Mammary epithelial cell (primary cell): ENCODE data around the gene PLEKHA7.

Experiments used
- EZH2 ChIP-seq: IDR thresholded peaks from 2 replicates; pipeline ENCODE4 v1.6.1; 2012; ENCODE audit warnings: low read length, inconsistent platforms, borderline replicate concordance
- TF ChIP-seq, protein P1 (sequence below), 2 donors: IDR thresholded peaks in 1 of 2; conservative IDR thresholded peaks in 1 of 2; 2 replicates each; pipeline ENCODE4 v1.5.1; 2011 to 2012; ENCODE audit warnings: inconsistent platforms in 2 of 2, low read length in 2 of 2, mild to moderate bottlenecking in 2 of 2, control low read depth in 1 of 2, low read depth in 1 of 2; ENCODE audit not compliant: insufficient read depth in 1 of 2; ENCODE audit errors: extremely low read depth in 1 of 2

DNA sequence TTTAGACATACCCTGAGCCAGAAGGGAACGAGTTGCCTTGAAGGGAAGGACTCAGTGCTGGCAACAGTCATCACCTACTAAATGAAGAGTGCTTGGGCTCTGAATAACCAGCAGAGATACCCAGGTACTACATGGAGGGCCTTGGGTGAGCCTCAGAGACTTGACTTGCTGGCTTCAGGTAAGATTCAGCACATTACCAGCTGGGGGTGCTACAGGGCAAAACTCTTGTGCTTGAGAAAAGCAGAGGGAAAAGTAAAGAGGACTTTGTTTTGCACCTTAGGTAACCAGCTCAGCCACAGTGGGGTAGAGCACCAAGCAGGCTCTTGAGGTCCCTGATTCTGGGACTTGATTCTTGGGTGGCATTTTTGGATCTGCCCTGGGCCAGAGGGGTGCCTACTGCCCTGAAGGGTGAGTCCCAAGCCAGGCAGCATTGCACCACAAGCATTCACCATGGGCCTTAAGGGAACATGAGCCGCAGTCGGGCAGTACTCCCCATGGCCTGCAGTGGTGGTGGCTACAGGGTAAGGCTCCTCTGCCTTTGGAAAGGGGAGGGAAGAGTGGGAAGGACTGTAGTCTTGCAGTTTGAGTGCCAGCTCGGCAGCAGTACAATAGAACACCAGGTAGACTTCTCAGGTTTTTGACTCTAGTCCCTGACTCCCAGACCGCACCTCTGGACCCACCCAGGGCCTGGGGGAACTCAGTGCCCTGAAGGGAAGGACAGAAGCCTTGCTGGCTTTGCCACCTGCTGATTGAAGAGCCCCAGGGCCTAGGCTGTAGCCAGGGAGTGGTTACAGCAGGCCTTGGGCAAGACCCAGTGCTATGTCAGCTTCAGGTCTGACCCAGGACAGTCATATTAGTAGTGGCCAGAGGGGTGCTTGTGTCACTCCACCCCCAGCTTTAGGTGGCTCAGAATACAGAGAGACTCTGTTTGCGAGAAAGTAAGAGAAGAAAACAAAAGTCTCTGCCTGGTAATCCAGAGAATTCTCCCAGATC, 22.7 kb upstream of the PLEKHA7 start:
- TF ChIP-seq, protein P1, sequence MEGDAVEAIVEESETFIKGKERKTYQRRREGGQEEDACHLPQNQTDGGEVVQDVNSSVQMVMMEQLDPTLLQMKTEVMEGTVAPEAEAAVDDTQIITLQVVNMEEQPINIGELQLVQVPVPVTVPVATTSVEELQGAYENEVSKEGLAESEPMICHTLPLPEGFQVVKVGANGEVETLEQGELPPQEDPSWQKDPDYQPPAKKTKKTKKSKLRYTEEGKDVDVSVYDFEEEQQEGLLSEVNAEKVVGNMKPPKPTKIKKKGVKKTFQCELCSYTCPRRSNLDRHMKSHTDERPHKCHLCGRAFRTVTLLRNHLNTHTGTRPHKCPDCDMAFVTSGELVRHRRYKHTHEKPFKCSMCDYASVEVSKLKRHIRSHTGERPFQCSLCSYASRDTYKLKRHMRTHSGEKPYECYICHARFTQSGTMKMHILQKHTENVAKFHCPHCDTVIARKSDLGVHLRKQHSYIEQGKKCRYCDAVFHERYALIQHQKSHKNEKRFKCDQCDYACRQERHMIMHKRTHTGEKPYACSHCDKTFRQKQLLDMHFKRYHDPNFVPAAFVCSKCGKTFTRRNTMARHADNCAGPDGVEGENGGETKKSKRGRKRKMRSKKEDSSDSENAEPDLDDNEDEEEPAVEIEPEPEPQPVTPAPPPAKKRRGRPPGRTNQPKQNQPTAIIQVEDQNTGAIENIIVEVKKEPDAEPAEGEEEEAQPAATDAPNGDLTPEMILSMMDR (conservative IDR thresholded peaks at IDR 0.05 in 1 of 2, IDR thresholded peaks at IDR 0.05 in 1 of 2; ENCODE audit: extremely low read depth in 1 of 2, insufficient read depth in 1 of 2, low read depth in 1 of 2, low read length in 2 of 2) = peak; percentile 8 to 9
- TF ChIP-seq EZH2 = no peak
